GM18507 (cell line): ENCODE measurements around the gene FHOD3.

ENCODE experiments used
- DNase-seq: peaks from one replicate; pipeline ENCODE4 v3.0.0; 2011; ENCODE audit warnings: low read depth; ENCODE audit not compliant: insufficient read length; ENCODE audit errors: extremely low spot score
- FAIRE-seq: peaks from 2 replicates; lab custom pipeline; 2011; peaks lifted over from hg19 to GRCh38; lab: Jason Lieb, UNC

FHOD3 gene

DNA sequence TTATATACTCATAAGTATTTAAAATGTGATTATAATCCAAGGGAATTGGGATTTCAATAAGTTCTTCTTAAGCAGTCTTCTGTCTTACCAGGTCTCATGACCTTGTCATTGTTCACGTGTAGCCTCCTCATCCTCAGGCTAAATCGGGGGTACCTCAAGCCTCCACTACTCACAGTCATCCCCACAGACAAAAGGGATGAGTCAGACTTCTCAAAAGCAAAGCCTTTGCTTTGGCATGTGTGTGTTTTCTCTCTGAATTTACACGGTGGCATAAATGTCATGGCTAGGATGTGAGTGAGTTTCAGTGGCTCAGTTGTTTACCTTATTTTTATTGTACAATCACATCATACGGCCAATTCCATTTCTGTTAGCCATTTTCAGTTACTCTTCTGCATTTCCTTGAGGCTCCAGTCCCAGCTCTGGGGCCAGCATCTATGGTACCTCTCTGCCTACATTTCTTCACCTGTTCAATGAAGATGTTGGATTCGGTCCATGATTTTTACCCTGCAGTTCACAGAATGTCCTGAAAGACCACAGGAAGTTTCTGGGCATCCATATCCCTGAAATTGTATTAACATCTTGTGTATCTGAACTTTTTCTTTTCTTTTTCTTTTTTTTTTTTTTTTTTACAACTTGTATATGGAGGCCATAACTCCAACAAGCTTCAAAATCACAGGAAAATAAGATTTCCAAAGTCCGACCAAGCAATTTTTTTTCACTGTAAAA lies 195.3 kb downstream of the FHOD3 start:
- no peak for FAIRE-seq
- no peak for DNase-seq

DNA sequence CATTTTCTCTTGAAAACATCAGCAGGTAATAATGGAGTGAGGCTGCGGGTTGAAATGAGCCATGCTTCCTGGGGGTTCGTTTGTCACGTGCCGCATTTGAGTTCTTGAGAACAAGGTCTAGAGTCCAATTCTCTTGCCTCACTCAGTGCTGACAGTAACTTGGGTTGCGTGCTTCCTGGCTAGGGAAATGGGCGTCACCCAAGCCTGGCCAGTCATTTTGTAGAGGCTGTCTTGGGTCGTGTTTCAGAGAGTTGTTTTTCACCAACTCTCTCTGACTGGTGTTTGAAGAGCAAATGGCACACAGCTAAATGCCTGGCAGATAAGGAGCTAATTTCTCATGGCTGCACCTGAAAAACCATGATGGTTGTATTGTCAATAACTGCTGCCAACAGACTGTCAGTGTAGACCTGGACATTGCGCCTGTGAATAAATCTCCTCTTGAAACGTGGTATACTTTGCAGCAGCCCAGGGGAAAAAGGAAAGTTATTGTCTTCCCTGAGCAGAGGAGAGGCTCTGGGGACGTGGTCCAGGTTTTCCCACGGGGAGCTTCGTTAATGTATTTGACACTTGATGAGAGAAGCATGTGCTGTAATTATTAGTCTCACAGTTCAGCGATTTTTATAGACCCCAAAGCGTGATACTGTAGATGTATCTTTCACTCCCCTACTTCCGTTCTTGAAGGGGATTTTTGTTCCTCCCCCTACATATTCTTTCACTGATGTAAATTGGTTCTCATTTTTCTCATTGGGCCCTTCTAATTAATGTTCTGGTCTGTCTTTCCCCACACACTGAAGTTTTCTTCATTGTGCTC lies 196.0 kb downstream of the FHOD3 start:
- FAIRE-seq (peak; percentile 26), DNase-seq (no peak)

DNA sequence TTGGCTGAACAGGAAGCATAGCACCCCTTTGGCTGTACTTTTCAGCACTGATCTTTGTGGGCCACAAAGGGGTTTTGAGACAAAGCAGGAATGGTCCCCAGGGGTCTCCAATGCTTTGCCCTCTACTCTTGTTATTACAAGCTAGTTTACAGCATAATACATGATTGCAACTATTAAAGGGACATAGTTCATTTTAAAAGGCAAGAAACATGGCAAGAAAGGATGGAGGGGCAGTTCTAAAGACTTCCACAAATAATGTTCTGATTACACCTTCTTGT lies 196.6 kb downstream of the FHOD3 start:
- no peak for FAIRE-seq
- no peak for DNase-seq

DNA sequence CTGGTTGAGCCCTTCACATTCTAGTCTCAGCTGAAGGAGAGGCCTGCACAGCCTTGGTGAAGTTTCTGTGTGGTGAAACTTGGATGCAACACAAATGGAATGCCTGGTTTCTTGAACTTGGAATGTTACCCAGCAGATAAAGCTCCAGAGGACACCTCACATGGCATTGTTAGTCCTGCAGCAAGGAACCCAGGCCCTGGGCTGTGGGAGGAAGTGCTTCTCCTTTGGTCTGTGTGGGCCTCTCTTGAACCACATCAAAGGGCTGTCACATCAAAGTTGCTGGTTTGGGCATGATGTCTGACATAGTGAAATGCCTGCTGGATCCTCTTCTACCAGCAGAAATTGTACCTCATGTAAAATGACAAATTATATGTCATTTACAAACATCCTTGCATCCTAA lies 198.5 kb downstream of the FHOD3 start:
- DNase-seq (no peak), FAIRE-seq (no peak)

DNA sequence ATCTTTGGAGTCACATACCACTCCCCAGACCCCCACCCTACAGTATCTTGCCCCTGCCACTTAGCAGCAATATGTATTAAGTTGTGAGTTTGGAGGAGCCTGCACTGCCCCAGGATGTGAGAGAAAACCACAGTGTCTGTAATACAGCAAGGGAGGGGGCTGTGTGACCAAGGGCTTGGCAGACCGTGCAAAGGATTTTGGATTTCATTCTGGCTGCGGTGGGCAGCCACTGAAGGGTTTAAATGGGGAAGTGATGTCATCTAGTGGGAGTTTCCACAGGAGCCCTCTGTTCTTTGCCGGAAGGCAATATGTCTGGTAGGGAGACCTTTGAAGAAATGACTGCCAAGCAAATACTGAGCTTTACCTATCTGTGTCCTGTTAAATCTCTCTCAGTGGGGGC lies 202.4 kb downstream of the FHOD3 start:
- peak; percentile 36 for DNase-seq
- peak; percentile 68 for FAIRE-seq

DNA sequence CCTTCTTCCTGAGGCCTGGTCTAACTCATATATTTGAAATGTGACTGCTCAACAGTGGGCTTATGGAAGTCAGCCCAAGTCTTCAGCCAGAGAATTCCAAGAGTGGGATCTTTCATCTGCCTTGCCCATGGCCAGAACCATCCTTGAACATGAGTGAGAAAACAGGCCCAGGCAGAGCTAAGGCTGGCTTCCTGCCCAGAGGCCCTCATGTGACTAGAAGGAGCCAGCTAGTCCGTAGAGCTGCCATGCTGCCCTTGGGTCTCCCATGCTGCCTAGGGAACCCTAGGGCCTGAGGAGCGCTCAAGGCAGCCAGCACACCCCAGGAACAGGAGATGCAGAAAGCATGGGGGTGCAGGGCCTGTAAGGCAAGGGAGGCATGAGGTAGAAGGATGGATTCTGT lies 203.6 kb downstream of the FHOD3 start:
- no peak for DNase-seq
- FAIRE-seq, result no peak

DNA sequence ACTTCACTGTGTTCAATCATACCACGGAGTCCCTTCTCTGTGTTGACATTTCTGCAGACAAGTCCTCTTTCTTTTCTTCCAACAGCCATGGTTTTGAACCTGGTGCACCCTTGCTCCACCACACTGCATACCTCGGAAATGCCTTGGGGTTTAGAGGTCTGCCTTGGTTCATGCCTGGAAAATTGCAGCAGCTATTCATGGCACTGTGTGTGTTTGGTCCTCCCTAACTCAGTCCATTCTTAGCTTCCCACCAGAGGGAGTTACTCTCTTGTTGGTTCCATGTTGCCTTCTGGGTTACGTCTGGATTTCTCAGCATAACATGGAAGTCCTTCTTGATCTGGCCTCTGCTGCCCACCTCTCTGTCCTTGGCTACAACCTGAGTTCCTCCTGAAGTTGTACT lies 206.0 kb downstream of the FHOD3 start:
- FAIRE-seq, result no peak

DNA sequence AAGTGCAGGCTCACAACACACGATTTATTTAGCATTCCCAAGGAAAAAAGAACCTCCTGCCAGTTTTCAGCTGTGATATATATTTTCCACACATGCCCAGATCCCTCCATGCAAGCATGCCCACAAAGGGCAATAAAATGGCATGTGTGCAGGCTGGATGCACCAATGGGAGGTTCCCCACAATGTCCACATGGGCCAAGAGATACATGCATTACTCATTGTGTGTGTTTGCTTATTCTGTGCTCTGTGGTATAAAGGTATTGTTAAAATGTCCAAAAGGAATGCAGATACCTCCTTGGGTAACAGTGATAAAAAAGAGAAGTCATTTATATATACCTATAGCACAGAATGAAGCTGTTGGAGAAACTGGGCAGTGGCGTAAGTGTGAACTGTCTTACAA lies 207.4 kb downstream of the FHOD3 start:
- FAIRE-seq (no peak), DNase-seq (no peak)

More for the DNA sequence above, 206.0 kb downstream of the FHOD3 start:
- no peak for DNase-seq

DNA sequence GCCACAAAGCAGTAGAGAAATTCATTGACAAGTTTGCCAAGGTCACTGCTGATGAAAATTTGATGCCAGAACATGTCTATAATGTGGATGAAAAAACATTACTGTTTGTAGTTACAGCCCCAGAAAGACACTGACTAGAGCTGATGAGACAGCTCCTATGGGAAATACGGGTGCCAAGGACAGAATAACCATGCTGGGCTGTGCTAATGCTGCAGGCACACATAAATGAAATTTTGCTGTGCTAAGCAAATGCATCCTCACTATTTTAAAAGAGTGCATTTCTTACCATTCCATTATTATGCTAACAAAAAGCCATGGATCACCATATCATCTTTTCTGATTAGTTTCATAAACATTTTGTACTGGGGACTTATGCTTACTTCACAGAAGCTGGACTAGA lies 208.2 kb downstream of the FHOD3 start:
- no peak for FAIRE-seq
- no peak for DNase-seq

DNA sequence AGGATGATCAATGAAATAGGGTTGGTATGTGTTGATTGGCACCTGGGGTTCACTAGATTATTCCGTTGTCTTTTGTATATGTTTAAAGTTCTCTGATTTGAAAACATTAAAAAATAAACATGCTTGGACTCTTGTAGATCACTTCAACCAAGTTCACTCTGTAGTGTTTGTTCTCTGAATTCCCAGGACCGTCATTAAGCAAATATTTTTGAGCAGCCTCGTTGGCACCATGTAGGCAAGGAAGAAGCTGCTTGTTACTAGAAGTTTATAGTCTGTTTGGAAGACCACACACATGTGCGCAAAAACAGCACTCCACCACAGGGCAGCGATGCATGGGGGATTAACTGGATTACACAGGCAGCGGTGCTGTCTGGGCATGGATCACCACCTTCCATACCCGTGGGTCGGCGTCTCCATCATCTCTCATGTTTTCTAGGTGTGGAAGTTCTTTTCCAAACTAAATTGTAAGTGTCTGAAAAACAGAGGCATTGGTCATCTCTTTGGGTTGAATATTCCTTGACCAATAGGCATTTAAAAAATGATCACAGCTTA lies 212.2 kb downstream of the FHOD3 start:
- no peak for DNase-seq
- no peak for FAIRE-seq

DNA sequence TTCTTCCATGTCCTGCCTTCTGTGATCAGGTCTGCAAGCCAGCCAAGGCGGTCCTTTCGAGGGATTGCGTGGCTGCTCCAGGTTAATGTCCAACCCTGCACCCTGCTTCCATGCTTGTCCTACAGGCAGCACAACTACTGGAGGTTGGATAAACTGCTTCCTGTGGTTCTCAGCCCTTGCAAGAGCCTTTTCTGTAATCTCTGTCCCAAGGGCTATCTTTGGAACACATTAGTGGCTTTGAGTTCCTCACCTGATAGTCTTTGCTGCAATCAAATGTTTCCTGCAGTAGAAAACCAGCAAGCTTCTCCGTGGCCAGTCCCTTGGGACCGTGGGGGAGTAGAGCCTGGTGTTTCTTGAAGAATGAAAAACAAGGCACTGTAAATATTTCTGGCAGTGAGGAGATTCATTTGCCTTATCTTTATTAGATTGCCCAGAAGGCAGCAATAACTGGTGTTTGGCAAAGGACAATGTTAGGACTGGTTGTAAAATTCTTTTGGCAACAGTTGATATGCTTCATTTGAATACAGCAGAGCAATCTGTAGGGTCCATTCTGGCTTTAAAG lies 214.4 kb downstream of the FHOD3 start:
- FAIRE-seq, result no peak

DNA sequence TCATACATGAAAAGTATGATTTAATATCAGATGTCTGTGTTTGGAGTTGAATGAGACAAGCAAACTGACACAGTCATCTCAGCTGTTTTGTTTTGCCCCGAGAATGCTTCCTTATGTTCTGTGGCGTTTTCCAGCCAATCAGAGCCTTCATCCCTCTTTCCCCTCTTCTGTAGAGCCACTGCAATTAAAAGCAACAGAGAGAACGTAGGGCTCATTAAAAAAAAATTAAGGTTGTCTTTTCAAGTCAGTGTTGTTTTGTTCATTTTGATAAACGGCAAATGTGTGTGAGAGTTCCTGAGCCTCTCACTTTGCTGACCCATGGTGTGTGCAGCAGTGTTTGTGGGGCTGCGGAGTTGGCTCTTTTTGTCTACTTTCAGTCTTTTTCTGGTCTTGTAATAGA lies 216.0 kb downstream of the FHOD3 start:
- FAIRE-seq, result no peak
- DNase-seq, result no peak

More for the DNA sequence above, 214.4 kb downstream of the FHOD3 start:
- no peak for DNase-seq

DNA sequence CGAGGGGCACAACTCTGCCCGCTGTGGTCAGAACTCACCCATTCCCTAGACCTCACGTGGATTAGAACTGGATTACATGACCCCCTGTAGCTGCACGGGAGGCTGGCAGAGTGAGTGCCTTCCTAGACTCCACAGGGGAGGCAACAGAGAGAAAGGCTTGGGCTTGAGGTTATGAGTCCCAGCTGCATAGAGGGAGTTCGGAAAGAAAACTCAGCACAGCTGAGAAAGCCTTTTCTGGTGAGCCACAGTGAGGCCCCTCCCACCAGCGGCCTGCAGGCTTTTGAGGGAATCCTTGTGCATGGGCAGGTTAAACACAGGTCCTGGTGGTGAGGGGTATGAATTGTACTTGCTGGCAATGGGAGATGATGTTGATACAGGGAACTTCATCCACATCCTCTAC lies 217.3 kb downstream of the FHOD3 start:
- DNase-seq (no peak), FAIRE-seq (no peak)

DNA sequence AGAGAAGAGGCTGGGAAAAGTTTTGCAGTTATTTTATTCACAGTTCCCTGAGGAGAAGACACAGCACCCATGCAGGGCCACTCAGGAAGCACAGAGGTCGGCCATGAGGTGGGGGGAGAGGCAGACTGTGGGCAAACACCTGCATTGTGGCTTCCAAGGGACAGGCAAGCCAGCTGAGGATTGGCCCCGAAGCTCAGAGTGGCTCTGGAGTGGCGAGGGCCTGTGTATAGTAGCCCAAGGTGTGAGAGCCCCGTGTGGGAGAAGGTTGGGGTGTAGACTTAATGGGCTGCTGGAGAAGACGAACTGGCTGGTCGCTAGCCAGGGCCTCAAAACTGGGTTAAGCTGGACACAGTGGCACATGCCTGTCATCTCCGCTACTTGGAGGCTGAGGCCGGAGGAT lies 218.7 kb downstream of the FHOD3 start:
- no peak for FAIRE-seq

DNA sequence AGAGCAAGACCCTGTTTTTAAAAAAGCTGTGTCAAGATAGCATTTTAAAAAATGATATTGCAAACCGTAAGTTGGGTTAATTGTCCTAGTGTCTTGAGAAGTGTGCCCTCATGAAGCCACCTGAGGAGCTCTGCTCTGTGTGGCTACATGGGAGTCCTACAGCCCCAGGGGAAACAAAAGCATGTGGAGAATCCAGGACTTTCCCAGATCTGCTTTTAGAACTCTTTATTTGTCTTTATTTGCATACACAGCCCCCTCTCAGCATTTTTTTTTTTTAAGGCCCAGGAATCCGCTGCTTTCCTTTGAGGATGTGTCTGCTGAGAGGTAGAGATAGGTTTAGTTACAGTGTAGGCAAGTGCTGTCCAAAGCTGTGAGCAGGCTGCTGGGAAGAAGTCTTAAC lies 219.2 kb downstream of the FHOD3 start:
- no peak for DNase-seq
- no peak for FAIRE-seq

More for the DNA sequence above, 218.7 kb downstream of the FHOD3 start:
- DNase-seq, result no peak

DNA sequence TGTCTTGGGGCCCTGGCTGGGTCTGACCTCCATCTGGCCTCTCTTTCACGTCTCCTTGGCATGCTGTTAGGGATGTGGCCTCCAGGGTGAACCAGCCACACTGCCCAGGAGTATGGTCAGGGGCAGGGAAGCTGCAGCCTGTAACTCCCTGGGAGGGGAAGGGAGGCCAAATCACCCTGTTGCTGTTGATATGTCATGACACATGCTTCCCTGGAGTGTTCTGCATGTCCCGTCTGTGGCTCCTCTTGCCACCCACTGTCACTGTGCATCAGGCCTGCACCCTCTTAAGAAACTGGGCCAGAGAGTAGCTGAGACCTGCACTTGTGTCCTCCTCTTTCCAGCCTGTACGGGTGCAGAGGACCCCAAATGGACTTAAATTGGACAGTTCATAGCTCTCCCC lies 221.3 kb downstream of the FHOD3 start:
- FAIRE-seq, result no peak
- DNase-seq, result no peak

DNA sequence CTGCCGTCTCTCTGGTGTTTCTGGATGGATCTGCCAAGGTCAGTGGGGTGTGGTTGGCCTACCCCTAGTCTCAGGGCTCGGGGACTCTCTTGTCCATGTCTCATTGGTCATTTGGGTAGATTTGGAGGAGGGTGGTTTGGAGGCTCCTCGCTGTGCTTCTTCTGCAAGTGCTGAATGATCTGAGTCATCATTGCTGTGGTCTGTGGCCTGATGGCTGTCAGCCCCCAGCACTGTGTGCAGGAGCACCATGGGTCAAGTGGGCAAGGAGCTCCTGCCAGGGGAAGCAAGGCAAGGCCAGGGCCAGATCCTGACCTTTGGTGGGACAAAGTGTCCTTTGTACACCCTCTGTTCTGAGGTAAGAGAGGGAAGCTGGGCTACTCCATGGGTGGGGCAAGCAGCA lies 221.8 kb downstream of the FHOD3 start:
- DNase-seq (no peak), FAIRE-seq (peak; percentile 12)

DNA sequence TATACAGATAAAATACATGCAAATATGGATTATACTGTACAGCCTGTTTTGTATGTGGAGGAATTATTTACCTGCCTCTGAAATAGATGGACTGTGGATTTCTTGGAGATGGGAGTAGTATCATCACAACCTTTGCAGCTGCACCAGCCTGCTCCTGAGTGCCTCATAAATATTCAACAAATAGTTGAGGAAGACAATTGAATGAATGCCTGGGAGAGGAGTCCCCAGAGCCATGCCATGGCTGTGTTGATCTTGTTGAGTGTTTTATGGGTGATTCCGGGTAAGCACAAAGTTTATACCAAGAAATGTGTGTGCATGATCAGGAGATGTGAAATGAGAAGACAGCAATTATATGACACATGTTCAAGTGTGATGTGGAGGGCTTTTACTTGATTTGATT lies 225.0 kb downstream of the FHOD3 start:
- FAIRE-seq (no peak), DNase-seq (no peak)

DNA sequence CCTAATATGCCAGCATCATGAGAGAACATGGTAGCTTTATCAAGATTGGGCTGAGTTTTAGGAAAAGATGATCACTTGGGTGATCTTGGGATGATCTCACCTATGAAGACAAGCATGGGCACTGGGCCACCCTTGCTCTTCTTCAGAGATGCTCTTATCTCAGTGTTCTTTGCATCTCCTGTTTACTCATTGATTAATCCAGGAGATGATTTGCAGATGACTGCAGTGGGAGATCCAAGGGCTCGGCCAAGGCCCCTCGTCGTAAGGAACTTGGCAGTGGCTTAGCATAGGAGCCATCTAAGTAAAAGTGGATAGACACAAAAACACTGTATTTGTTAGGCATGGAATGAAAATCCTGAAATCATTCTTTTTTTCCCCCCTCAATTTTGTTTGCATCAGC lies 228.4 kb downstream of the FHOD3 start:
- DNase-seq (no peak), FAIRE-seq (no peak)

DNA sequence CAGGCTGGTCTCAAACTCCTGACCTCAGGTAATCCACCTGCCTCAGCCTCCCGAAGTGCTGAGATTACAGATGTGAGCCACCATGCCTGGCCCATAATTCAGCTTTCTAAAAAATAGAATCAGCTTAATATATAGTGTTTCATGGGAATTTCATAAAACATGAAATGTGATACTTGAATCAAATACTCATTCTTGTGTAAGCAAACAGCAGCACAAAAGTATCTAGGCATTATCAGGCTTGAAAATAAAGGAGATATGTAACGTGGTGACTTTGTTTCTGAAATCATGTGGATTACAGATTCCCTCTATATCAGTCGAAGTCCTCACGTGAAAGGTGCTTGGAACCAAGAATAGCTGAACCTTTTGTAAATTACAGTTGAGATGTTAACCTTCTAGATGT lies 229.1 kb downstream of the FHOD3 start:
- DNase-seq (no peak), FAIRE-seq (no peak)

DNA sequence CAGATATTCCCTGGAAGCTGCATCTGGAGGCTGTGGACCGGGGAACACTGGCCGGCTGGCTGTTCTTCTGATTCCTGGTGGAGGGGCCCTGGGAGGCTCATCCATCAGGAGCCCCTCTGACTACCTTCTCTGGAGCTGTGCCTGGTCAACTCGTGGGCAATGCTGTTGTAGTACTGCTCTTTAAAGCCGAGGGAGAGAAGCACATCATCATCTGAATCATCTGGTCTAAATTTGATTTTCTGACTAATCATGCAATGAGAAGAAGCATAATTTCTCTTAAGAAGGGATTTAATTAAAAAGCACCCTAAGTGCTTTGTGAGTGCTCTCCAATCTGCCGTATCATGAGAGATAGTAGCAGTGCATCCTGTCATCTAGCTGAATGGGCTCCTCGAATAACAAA lies 229.5 kb downstream of the FHOD3 start:
- DNase-seq (no peak), FAIRE-seq (no peak)
